OCI-LY7 (cell line): ENCODE measurements around the gene TGFBRAP1. TPM values are rescaled to one million over a fixed set of nuclear protein-coding genes. Genes with fewer than 3 reads are reported as not detected.

ENCODE experiments used
- BruUV-seq: library from RNA; stranded (reverse); fragments of 400-500 nt; replicated peaks from 2 replicates; lab custom pipeline; 2021; lab: Mats Ljungman, UMichigan
- CTCF ChIA-PET: fragments of 300-600 bp; sonication (Branson Sonifier 250); formaldehyde crosslinking; loops from one replicate; lab custom pipeline; 2022; ENCODE audit warnings: antibody characterized with exemption; ENCODE audit not compliant: unreplicated experiment; lab: Charles Lee
- POLR2A ChIA-PET: fragments of 300-600 bp; sonication (Branson Sonifier 250); formaldehyde crosslinking; loops from one replicate; lab custom pipeline; 2022; ENCODE audit warnings: antibody characterized with exemption; lab: Charles Lee
- DNase-seq: peaks from one replicate; pipeline ENCODE4 v3.0.0-alpha.2; 2015; ENCODE audit warnings: low spot score
- H2AFZ ChIP-seq: fragments of 200-600 bp; sonication (generic), shearing (Covaris generic); 2 replicates; pipeline ENCODE4 v1.6.1; 2014; ENCODE audit warnings: mild to moderate bottlenecking, antibody characterized with exemption, low read length, moderate library complexity
- H3K27ac ChIP-seq: fragments of 200-600 bp; sonication (generic); 2 replicates; pipeline ENCODE4 v1.5.1; 2014; ENCODE audit warnings: mixed run types, low read depth, mild to moderate bottlenecking, moderate library complexity, low read length, inconsistent platforms; ENCODE audit not compliant: poor library complexity, severe bottlenecking
- H3K36me3 ChIP-seq: fragments of 200-600 bp; sonication (generic); 2 replicates; pipeline ENCODE4 v1.6.1; 2014; ENCODE audit warnings: mild to moderate bottlenecking, antibody characterized with exemption, low read length, moderate library complexity, mixed read lengths; ENCODE audit not compliant: insufficient read depth
- H3K4me1 ChIP-seq: fragments of 200-600 bp; sonication (generic); 2 replicates; pipeline ENCODE4 v1.5.1; 2014; ENCODE audit warnings: mild to moderate bottlenecking, low read length; ENCODE audit not compliant: insufficient read depth, poor library complexity, severe bottlenecking
- H3K4me2 ChIP-seq: fragments of 200-600 bp; sonication (generic); 2 replicates; pipeline ENCODE4 v1.6.1; 2014; ENCODE audit warnings: mild to moderate bottlenecking, low read length
- H3K4me3 ChIP-seq: fragments of 200-600 bp; sonication (generic); 2 replicates; pipeline ENCODE4 v1.5.1; 2014; ENCODE audit warnings: mild to moderate bottlenecking, low read depth, low read length; ENCODE audit not compliant: poor library complexity, severe bottlenecking
- H3K79me2 ChIP-seq: fragments of 200-600 bp; sonication (generic); 2 replicates; pipeline ENCODE4 v1.6.1; 2016; ENCODE audit warnings: low read depth, mild to moderate bottlenecking, low read length, moderate library complexity, mixed read lengths; ENCODE audit not compliant: insufficient read depth
- H3K9me2 ChIP-seq: fragments of 200-600 bp; sonication (generic); 2 replicates; pipeline ENCODE4 v1.6.1; 2016; ENCODE audit warnings: mild to moderate bottlenecking, low read length, mixed read lengths; ENCODE audit not compliant: insufficient read depth
- H3K9me3 ChIP-seq: fragments of 200-600 bp; sonication (generic); 2 replicates; pipeline ENCODE4 v1.6.1; 2014; ENCODE audit warnings: mild to moderate bottlenecking, mixed run types, low read length, mixed read lengths
- H4K20me1 ChIP-seq: fragments of 200-600 bp; sonication (generic); 2 replicates; pipeline ENCODE4 v1.6.1; 2014; ENCODE audit warnings: mild to moderate bottlenecking, antibody characterized with exemption, low read length, moderate library complexity, mixed read lengths; ENCODE audit not compliant: insufficient read depth
- CTCF ChIP-seq: fragments of 200-600 bp; sonication (generic); conservative IDR thresholded peaks from 2 replicates; pipeline ENCODE4 v1.5.1; 2014; ENCODE audit warnings: mild to moderate bottlenecking, antibody characterized with exemption, low read length, moderate library complexity, mixed read lengths
- EZH2phosphoT487 ChIP-seq: fragments of 200-600 bp; sonication (generic); IDR thresholded peaks from 2 replicates; pipeline ENCODE4 v1.6.1; 2018; ENCODE audit warnings: low read depth, borderline replicate concordance, mild to moderate bottlenecking, mixed run types, antibody characterized with exemption, low read length, moderate library complexity, mixed read lengths
- intact Hi-C: fragments of 100-400 bp; cut with micrococcal nuclease; formaldehyde crosslinking; loops from one replicate; pipeline ENCODE4 v1.10.0; 2022; ENCODE audit not compliant: unreplicated experiment
- total RNA-seq, 2 experiments: library from RNA; depleted of rRNA in 1 of 2; stranded (reverse); fragments of >200 nt in 1 of 2; shearing (Covaris generic) in 1 of 2; gene quantifications; 2 replicates each; pipeline ENCODE4 v1.2.3, GENCODE V29; 2014 to 2022

Gene TGFBRAP1
- total RNA-seq, 2 experiments from 2014 or later: 20.5 to 24.6 TPM

DNA sequence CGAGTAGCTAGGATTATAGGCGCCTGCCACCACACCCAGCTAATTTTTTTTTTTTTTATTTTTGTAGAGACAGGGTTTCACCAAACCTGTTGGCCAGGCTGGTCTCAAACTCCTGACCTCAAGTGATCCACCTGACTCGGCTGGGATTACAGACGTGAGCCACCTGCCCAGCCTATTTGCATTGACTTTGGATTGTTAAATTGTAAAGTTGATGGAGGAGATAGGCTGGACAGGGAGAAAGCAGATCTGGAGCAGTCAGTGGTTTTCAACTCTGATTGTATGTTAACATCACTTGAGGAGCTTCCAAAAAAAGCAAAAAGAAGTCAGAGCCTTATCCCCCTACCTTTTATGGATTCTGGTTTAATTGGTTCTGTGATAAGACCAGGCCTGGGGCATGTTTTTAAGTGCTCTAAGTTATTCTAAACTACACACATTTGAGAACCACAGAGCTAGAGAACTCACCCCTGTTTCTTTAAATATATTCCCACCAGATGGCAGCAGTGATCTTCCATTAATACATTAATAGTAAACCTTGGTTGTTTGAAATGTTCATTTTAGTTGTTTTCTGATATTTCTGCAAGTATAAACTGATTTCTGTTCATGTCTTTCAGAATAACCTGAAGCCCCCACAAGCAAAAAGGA lies 15.3 kb upstream of the TGFBRAP1 start:
- intact Hi-C loops: loop anchor here (10.0 kb wide), 1 partner anchor 180 kb away; no protein-coding TSS in a partner anchor
- DNase-seq: peak; percentile 50

GRCh38 chr2:105339414-105339813 lies 9.9 kb upstream of the TGFBRAP1 start:
- H3K9me2 ChIP-seq: no peaks in the 10 kb centered on the region
- H3K4me3 ChIP-seq: no peak overlapping the region
- intact Hi-C loops: loop anchor here (10.0 kb wide), 1 partner anchor 855 kb away; the partner anchor contains the start of gene UXS1
- peaks cover 54% of the 10 kb centered on the region for H3K36me3 ChIP-seq
- H4K20me1 ChIP-seq: 0 out of 2 replicates have a peak, but pooled peaks cover 6% of the 10 kb centered on the region
- no peak for TF ChIP-seq CTCF
- H3K79me2 ChIP-seq: peaks cover 43% of the 10 kb centered on the region
- peaks cover 25% of the 10 kb centered on the region for H3K4me1 ChIP-seq
- no peak for DNase-seq
- CTCF ChIA-PET: interaction anchor here (1.0 kb wide), 1 partner anchor 34 kb away, joined by 3 read pairs; no protein-coding TSS in a partner anchor
- no peak overlapping the region for H2AFZ ChIP-seq
- H3K9me3 ChIP-seq: no peaks in the 10 kb centered on the region
- H3K4me2 ChIP-seq: peak overlapping the region; percentile 92
- POLR2A ChIA-PET: interaction anchor here (0.6 to 1.6 kb wide), 4 partner anchors 10 to 223 kb away, joined by 3 to 6 read pairs (median 3); no protein-coding TSS in a partner anchor
- no TSS peak for BruUV-seq
- H3K27ac ChIP-seq: no peak overlapping the region

More for the DNA sequence above, 15.3 kb upstream of the TGFBRAP1 start:
- peaks cover 6% of the 10 kb centered on the region; the same call in 1 of the 2 replicates for H3K79me2 ChIP-seq
- TF ChIP-seq EZH2phosphoT487 (no peak), CTCF (peak; percentile 77)
- no peak overlapping the region for H3K4me2 ChIP-seq
- ChIA-PET CTCF (no interaction called here), POLR2A (interaction anchor here (1.0 kb wide), 1 partner anchor 9 kb away, joined by 3 read pairs; no protein-coding TSS in a partner anchor)
- no peaks in the 10 kb centered on the region for H3K9me2 ChIP-seq
- no peak overlapping the region for H2AFZ ChIP-seq
- BruUV-seq: no TSS peak
- H3K4me1 ChIP-seq: no peaks in the 10 kb centered on the region
- no peaks in the 10 kb centered on the region for H3K9me3 ChIP-seq
- no peaks in the 10 kb centered on the region for H4K20me1 ChIP-seq
- H3K27ac ChIP-seq: no peak overlapping the region
- no peak overlapping the region for H3K4me3 ChIP-seq
- H3K36me3 ChIP-seq: peaks cover 95% of the 10 kb centered on the region

DNA sequence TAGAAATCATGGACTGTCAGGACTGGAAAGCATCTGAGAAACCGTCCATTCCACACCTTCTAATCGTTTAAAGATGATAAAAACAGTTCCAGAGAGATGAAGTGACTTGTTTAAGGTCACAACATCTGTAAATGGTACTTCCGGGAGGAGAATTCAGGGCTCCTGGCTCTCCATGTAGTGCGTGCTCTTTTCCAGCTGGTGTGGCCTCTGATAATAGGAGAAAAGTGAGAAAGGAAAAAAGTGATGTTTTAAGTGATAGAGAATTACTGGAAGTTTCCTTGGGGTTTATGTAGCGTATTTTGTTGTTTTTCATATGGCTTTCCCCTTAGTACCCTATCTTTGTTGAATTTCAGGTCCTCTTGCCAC lies 8.5 kb upstream of the TGFBRAP1 start:
- CTCF ChIA-PET: no interaction called here
- H3K4me3 ChIP-seq: peak overlapping the region; percentile 99

More for the DNA sequence above, 8.5 kb upstream of the TGFBRAP1 start:
- Histone ChIP-seq H3K4me1 (peaks cover 25% of the 10 kb centered on the region), H3K4me2 (peak overlapping the region; percentile 92), H2AFZ (peak overlapping the region; percentile 57), H3K27ac (peak overlapping the region; percentile 6), H3K36me3 (peaks cover 48% of the 10 kb centered on the region), H3K79me2 (peaks cover 43% of the 10 kb centered on the region), H3K9me3 (no peaks in the 10 kb centered on the region), H3K9me2 (no peaks in the 10 kb centered on the region), H4K20me1 (0 out of 2 replicates have a peak, but pooled peaks cover 6% of the 10 kb centered on the region)
- intact Hi-C loops: loop anchor here (10.0 kb wide), 1 partner anchor 857 kb away; the partner anchor contains the start of gene UXS1
- TF ChIP-seq EZH2phosphoT487: no peak
- no peak for TF ChIP-seq CTCF
- POLR2A ChIA-PET: no interaction called here
- TSS peak; percentile 71 for BruUV-seq
- DNase-seq: no peak
